ENCODE data around the gene SETD5.

DNA sequence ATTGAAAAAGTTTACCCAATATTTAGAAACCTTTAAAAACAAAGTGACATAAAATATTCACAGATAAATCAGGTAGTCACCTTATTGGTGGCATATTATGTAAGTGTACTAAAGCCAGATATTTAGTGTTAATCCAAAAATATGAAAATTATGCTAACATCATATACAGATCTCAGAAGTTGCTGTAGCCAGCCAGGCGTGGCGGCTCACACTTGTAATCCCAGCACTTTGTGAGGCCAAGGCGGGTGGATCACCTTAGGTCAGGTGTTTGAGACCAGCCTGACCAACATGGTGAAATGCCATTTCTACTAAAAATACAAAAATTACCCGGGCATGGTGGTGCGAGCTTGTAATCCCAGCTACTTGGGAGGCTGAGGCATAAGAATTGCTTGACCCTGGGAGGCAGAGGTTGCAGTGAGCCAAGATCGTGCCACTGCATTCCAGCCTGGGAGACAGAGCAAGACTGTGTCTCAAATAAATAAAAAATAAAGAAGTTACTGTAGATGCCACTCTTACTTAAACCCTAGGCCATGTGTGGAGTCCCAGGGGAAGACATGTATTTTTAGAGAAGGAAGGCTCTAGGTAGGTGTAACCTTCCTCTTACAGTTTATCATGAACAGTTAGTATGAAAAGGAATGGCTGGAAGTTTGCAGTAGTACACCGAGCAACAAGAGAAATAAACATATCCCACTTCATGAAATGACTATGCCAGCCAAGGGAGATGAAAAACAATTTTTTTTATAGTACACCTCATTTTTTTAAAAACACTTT, 9.6 kb downstream of the SETD5 start:
- TF ChIP-seq POLR2A (IDR thresholded peaks at IDR 0.05): no peak
- TF ChIP-seq, protein P1, sequence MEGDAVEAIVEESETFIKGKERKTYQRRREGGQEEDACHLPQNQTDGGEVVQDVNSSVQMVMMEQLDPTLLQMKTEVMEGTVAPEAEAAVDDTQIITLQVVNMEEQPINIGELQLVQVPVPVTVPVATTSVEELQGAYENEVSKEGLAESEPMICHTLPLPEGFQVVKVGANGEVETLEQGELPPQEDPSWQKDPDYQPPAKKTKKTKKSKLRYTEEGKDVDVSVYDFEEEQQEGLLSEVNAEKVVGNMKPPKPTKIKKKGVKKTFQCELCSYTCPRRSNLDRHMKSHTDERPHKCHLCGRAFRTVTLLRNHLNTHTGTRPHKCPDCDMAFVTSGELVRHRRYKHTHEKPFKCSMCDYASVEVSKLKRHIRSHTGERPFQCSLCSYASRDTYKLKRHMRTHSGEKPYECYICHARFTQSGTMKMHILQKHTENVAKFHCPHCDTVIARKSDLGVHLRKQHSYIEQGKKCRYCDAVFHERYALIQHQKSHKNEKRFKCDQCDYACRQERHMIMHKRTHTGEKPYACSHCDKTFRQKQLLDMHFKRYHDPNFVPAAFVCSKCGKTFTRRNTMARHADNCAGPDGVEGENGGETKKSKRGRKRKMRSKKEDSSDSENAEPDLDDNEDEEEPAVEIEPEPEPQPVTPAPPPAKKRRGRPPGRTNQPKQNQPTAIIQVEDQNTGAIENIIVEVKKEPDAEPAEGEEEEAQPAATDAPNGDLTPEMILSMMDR (IDR thresholded peaks at IDR 0.05): no peak

Data from Peyer's patch (tissue), 4 donors.